Stimulated activated CD4-positive, alpha-beta T cell treated with anti-CD3 and anti-CD28 coated beads, Interleukin-1b, Interleukin-23, amount 100 ng/mL, for 24 hours (primary cell): ENCODE results near the gene PNCK.
"Not testable (repeated sequence)": the region's sequence is repeated elsewhere in the genome, so short reads cannot be mapped to it uniquely, and the experiment has no call there.

Source experiments
- DNase-seq, 4 experiments: peaks; one replicate each; pipeline ENCODE4 v3.0.0-alpha.2; 2020; ENCODE audit warnings: low read depth in 4 of 4, low spot score in 1 of 4

Gene PNCK

DNA sequence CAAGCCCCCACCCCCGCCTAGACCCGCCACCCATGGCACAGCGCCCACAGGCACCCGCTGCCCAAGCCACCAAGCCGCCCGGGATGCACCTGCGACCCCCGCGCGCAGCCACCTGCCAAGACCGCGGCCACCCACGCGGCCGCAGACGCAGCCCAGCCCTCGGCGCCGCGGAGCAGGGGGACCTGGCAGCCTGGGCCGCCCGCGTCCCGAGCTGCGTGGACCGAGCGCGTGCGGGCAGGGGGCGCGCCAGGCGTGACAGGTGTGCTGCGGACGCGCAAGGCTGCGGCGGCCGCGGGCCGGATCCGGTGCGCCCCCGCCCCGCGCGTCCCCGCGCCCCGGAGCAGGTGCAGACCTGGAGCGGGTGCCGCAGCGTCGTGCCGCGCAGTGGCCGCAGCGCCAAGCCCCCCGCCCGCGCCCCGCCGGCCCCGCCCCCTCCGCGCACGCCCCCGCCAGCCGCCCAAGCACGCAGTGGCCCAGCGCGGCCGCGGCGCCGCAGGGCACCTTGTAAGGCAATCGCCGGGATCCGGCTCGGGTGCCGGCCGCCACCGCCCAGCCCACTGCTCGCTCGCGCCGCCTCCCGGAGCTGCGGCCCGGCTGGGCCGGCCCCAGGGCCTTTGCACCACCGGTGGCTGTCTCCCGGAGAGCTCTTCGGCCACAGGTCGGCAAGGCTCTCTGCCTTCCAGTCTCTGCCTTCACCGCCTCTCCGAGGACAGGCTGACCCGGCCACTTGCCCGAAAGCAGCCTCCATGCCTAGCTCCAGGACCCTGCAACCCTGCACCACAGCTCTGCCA lies at the start of gene PNCK:
TSS of gene PNCK (minus strand) at position 386 of the 791 bp plus-strand sequence. CDS start 737 bp downstream, outside the sequence.
- no peak for DNase-seq

DNA sequence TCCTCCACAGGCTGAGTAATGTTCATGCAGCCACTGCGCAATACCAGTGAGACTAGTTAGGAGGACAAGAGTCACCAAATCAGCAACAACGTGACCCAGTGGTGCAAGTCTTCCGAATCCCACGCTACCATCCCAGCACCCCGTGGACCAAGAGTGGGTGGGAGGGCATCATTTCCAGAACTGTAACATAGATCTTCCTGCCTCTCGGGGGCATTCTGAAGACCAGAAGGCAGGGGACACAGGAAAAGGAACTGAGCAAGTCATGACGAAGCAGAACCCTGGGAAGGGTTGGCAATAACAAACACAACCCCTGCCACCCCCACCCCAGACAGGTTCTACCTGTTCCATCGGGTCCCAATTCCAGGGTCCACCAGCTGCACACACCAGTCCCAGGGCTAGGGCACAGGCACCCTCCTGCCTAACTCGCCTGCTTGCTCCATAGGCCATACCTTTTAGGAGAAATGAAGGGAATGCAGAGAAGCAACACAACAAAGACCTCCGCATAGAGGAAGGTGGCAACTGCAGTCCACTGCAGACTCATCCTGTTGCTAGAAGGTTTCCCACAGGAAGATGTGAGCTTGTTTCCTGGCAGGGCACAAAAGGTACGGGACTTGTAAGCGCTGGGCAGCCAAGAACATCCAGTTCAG lies 49.2 kb upstream of the PNCK start:
- DNase-seq, result no peak

DNA sequence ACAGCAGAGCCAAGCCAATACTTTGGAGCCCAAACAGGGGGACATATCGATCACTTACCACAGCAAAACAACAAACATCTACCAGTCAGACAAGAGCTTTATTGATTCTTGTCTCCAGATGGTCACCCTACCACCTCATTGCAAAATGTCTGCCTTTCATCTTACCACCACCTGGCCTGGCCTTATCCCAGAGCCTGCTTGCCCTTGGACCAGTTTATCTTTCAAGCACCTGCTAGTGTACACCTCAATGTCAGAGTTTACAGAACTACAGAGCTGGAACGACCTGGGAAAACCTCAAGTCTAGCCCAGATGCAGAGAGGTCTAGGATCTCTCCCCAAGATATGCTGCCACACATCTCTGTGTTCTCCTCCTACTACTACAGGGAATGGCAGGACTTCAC lies 46.1 kb upstream of the PNCK start:
- DNase-seq, result no peak

DNA sequence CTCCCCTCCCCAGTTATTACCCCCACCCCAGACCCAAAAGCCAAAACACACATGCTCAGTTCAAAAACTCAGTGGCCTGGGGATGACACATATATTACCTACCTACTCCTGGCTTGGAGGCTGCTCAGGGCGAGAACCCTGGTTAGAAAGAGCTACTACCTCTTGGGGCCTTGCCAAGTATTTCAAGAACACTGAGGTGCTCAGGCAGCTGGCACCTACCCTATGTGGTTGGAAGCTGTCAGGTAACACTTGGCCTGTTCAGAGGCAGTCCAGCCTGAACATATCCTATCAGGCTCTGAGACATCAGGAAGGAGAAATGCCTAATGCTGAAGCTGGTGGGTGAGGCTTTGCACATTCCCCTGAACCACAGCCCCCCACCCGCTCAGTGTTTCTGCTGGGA lies 45.6 kb upstream of the PNCK start:
- DNase-seq, result no peak

DNA sequence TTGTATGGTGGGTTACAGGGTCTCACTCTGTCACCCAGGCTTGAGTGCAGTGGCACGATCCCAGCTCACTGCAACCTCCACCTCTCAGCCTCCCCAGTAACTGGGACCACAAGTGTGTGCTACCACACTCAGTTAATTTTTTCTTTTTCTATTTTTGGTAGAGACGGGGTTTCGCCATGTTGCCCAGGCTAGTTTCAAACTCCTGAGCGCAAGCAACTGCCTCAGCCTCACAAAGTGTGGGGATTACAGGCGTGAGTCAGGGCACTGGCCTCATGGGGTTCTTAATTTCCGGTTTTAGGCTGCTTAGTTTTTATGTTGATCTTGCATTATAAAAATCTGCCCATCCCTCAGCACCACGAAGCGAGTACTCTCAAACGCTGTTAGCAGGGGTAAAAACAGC lies 43.8 kb upstream of the PNCK start:
- no peak for DNase-seq

DNA sequence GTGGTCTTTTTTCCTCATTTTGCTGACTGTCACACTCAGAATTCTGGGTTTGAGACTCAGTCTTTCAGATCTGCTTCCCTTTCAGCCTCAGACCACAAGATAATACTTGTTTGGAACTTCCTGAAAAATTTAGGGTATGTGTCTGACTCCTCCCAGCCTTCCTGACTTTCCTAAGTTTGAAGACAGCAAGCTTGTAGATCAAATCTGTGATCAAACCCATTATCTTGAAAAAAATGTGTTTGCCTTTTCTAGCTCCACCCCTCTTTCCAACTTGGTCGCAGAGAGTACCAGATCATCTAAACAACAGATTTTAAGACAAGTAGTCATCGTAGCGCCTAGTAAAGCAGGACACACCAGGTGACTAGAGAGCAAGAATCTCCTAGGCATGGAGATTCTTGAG lies 40.6 kb upstream of the PNCK start:
- DNase-seq, result no peak

DNA sequence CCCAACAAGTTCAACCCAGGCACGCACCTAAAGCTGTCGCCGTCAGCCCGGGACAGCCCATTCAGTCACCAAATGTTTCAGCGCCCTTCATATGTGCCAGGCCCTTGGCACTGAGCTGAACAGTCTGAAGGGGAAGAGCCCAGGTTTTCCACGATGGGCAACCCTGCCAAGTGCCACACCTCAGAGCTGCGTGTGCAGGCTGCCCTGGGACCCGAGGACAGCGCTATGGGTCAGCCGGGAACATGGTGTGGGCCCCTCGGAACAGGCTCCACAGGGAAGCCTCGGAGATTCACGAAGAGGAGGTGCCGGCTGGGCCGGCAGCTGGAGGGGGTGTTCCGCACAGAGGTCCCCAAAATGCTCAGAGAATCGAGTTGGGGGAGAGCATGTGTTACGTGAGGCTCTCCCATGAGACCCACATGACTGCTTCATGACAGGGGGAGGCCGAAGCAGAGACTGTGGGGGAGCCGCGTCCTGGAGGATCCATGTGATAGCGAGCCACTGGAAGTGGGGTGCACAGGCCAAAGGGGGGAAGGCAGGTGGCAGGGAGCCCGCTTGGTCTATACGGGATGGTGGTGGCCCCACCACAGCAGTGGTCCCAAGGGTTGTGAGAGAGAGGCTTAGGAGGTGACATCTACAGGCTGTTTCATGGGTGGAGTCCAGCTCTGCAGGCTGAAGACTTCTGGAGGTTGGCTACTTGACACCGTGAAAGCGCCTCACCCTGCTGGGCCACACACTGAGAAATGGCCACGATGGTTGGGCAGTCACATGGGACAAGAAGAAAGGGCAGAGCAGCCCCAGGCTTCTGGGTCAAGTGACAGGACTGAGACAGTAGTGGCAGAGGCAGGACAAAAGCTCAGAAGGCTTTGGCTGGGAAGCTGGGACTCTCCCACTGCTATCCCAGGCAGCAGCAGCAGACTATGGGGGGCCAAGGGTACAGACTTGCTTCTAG lies 36.4 kb upstream of the PNCK start:
- no peak for DNase-seq

DNA sequence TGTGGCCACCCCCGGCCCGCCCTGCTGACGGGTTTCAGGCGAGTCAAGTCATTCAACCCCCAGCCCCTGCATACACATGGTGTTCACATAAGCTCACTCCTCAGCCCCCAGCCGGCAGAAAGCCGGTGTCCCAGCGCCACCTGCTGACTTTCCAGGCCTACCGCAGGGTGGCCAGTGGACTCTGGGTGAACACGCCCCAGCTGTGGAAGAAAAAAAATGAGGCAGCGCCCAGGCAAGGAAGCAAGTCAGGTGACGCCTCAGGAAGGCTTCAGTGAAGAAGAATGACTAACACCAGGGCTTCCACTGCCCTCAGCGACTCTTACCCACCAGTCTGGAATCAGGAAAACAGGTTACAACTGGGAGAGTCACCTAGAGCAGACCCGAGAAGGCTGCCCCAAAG lies 34.8 kb upstream of the PNCK start:
- DNase-seq, result no peak

DNA sequence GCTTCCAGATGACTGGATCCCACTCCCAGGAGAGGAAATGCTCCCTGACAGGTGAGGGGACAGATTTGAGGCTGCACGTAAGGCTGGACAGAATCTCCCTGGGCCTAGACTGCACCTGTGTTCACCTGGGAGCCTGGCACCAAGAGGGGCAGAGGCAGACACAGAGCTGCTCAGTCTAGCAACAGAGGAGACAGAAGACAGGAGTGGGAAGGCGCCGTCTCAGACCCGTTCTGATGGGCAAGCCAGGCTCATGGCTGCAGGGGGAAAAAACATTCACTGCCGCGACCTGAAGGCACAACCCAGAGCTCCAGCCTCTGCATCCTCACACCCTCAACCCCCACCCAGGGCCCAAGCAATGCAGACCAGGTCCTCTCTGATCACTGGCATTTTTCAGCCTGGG lies 33.8 kb upstream of the PNCK start:
- DNase-seq, result no peak

DNA sequence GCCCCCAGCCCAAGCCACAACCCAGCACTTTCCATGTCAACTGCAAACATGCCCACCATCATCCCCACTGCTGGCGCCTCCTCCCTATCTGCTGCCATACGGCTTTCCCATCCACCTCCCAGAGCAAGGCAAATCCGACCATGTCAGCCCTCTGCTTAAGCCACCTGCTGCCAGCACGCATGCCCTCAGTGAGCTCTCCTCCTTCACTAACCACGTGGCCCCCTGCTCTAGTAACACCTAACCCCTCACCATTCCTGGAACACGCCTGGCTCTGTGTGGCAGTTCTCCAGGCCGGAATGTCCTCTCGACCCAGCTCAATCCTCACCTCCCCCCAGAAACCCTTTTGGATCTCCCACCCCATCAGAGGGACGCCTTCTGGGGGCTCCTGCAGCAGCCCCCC lies 33.2 kb upstream of the PNCK start:
- no peak for DNase-seq

DNA sequence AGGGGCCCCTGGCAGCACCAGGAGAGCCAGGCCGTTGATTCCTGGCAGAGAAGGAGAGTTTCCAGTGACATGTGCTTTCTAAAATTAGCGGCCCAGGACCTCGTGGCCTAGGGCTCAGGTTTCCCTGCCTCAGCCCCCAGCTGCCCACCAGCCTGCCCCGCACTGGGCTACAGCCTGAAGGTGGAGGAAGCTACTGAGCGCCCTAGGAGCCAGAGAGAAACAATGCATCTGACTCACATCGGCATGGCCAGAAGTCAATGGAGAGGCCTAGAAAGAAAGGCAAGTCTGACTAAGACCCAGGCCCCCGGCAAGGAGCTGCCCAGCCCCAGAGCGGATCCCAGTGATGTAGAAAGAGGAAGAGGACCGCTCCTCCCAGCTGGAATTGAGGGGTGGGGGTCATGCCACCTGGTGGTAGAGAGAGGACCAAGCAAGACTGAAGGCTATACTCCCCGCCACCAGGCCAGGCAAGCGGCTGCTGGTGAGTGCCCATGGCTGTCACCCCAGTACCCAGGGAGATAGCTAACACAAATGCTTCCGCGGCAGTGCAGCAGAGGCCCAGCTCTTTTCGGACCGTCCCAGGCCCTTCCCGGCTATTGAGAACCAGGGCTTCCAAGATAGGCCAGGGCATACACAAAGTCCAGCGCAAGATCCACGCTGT lies 31.9 kb upstream of the PNCK start:
- not testable (repeated sequence) for DNase-seq

DNA sequence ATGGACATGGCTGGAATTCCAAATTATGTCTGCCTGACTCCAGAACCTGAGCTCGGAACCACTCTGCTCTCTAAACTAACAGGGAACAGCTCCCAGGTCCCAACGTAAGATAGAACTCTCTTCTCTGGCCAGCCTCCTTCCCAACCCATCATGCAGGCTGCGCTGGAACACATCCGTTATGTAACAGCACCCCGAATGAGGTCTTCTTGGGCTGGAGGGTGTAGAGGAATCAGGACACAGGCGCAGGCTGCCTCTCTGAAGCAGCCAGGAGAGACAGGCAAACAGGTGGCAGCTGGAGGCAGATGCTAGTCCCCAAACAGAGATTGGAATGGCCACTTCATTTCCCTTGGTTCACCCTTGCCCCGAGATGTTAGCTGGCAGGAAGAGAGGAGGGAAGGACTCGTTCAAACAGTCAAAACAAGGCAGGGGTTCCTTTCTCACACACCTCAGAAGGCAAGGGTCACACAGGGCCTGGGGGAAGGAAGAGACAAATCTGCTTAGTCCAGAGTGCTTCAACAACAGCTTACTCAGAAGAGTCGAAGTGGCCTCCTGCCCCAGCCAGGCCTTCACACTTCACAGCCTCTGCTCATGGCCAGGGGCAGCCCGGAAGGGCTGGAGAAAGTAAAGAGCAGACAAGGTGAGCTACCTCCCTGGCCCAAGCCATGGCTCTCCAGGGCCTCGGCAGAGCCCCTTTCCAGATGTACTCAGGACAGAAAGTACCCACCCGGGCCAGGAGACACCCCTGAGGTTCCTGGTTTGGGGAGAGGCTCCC lies 31.2 kb upstream of the PNCK start:
- DNase-seq, result not testable (repeated sequence)

DNA sequence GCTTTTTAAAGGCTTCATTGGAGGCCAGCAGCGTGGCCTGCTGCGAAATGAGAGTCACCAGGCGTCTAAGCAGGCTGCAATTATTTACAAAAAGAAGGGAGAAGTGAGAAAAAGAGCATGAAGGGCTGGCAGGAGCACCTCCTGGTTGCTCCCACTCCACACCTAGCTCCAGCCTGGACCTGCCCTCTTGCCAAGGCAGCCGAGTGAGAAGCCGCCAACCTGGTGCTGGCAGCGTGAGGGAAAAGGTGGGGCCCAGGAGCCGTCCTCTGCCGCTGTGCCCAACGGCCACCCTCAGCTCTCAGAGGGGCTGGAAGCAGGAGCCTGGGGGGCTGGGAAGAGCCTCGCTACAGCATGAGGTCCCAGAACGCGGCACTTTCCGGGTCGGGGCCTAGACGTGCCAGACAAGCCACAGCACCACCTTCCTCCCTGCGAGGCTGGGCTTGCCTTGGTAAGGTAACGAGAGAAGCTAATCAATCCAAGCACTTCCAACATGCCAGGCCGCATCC lies 30.5 kb upstream of the PNCK start:
- DNase-seq, result no peak

DNA sequence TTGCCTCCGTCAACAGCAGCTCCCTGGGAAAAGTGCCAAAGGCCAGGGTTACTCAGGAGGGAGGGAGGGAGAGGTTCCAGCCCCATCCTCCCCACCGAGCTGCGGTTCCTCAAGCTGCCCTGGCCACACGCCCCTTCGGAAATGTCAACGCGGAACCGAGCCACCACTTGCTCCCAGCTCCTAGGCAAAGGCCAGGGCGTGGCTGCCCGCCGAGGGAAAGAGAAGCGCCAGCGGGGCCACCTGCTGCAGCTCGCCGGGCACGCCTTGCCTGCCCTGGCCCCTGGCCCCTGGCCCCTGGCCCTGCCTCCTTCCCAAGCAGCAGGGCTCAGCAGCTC lies 29.4 kb upstream of the PNCK start:
- DNase-seq, result no peak

DNA sequence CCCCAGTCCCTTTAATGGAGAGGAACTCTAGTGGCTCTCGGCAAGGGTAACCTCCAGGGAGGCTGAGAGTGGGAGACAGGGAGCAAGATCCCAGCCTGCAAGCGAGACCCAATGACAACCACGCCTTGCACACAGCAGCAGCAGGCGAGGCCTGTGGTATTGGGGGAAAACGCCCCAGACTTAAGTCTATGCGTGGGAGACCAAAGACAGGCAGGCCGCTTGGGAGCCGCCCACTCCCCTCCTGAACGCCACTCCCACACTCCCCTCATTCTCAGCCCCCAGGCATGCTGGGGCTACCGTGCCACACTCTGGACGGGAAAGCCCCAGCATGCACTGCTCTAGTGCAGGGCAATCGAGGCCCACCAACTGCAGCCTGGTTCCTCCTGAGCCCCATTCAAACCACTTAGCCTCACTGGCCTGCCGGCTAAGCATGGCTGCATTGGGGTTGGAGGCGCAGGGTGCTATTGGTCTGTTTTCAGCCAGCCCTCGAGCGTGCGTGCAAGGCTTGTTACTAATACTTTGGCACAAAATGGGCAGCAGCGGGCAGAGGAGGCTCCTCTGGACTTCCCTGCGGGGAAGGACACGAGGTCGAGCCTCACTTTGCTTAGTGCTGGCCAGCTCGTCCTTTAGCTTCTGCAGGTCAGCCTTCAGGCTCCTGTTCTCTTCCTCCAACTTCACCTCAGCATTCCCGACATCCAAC lies 28.9 kb upstream of the PNCK start:
- DNase-seq, result no peak

DNA sequence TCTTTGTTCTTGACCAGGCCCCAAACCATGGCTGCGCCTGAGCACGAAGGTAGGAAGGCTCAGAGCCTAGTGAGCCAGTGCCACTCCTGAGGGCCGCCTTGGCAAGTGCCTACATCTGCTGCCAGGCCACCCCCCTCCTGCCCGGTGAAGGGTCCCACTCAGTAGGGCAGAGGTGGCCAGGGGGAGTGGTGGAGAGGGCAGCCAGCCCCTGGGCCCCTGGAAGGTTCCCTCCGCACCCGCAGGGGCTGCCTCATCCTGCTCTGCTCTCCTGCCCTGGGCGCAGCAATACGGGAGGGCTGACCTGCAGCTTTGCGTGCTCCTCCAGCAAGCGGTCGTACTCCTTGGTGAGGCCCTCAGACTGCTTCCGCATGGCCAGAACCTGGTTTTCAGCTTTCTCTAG lies 28.1 kb upstream of the PNCK start:
- DNase-seq, result no peak

DNA sequence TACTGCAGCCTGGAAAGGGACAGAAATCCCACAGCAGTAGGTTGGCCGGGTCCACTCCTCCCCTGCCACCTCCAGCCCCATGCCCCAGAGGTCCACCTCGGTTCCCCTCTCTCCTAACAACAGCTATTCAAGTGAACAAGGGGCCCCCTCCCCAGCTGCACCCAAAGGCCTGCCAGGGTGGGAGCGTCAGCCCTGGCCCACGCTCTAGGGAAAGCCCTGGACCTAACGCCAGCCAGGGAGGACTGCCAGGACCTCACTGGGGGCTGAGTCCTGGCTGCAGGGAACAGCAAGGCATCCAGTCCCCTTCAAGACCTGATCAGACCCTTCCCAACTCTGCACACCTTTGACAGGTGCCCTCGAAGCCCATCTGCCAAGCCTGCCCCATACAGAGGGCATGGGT lies 27.4 kb upstream of the PNCK start:
- no peak for DNase-seq

DNA sequence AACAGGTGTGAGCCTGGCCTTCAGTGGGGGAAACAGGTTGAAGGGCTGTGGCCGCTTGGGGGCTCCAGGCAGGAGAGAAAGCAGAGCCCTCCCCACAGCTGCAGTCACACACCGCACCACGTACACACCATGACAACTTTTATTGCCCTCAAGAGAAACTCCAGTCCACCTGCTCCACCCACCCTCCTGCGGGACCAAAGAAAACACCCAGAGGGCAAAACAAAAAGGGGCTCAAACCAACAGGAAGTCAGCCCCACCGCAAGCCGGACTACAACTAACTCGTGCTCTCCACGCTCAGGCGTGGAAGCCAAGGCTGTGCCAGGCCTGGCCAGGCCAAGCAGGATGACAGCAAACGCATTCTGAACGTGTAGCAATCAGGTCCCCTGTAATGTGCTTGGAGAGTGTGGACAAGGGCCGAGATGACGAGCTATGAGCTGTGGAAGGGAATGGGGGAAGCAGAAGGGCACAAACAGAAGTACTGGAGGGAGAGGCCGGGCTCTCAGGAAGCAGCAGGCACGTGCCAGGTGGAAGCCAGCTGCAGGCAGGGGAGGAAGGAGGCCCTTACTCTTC lies 26.8 kb upstream of the PNCK start:
- DNase-seq, result no peak

DNA sequence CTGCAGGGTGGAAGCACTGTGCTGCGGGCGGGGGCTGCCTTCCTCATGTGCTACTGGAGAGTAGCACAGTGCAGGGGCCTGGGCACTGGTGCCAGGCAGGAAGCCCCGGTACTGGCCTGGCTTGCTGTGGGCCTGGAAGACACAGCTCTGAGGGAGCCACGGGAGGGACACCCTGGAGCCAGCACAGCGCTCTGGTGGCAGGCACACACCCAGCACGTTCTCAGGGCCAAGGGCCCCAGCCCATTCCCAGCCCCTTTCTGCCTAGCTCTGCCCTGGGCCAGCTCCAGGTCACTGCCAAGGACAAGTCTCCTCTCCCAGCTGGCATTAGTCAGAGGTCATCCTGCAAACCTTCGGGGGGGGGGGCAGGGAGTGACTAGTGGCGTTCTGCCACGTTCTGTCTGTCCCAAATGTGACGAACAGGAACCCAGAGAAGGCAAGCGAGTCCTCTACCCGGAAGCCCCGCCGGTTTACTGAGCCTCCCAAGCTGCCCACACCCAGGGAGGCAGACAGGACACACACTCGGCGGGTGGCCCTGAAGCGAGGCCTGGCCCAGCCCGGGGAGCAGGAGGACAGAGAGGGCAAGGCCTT lies 26.3 kb upstream of the PNCK start:
- DNase-seq, result not testable (repeated sequence)
